Natural killer cell (primary cell): ENCODE measurements around the gene PDZK1. TPM values are rescaled to one million over a fixed set of nuclear protein-coding genes. Genes with fewer than 3 reads are reported as not detected.

ENCODE experiments used
- total RNA-seq, 4 donors: library from RNA; stranded (reverse); fragments of 120-200 nt in 1 of 4; gene quantifications; one replicate each; pipeline versions ENCODE4 v1.2.3 to v1.2.4, GENCODE V29; 2013 to 2022

The PDZK1 gene
- total RNA-seq, 3 donors from 2014 or later (not counting 1 experiment from before 2014, with no cell fraction given) = 0.96 to 2.9 (median 1.4) TPM

Other genes starting within 250 kb of the PDZK1 start
- gene GPR89A, start 99.4 kb downstream of the PDZK1 start, total RNA-seq = 10 to 100 TPM; 31.9 to 50.1 (median 37.2) TPM
- gene CD160, start 12.1 kb upstream of the PDZK1 start, total RNA-seq = 100 to 1,000 TPM in 1 of 3 donors, 10 to 100 TPM in 2; 77.7 to 150 (median 83.4) TPM
- 10 to 100 TPM; 26.7 to 31.8 (median 30.8) TPM for gene RNF115, start 116.7 kb upstream of the PDZK1 start, total RNA-seq
- 10 to 100 TPM; 26.4 to 37.2 (median 27.5) TPM for gene POLR3C, start 116.8 kb upstream of the PDZK1 start, total RNA-seq
- gene NUDT17, start 138.3 kb upstream of the PDZK1 start, total RNA-seq = 1 to 10 TPM; 3.3 to 4.9 (median 3.4) TPM
- gene PIAS3, start 151.7 kb upstream of the PDZK1 start, total RNA-seq = 10 to 100 TPM; 40.1 to 53.3 (median 51.0) TPM
- gene ANKRD35, start 178.5 kb upstream of the PDZK1 start, total RNA-seq = under 1 TPM; 0.14 to 0.23 (median 0.23) TPM
- 1 to 10 TPM in 2 of 3 donors, under 1 TPM in 1; 0.61 to 1.7 (median 1.1) TPM for gene ITGA10, start 202.7 kb upstream of the PDZK1 start, total RNA-seq
- 10 to 100 TPM; 20.6 to 26.0 (median 24.9) TPM for gene PEX11B, start 211.3 kb upstream of the PDZK1 start, total RNA-seq
- gene RBM8A, start 220.1 kb upstream of the PDZK1 start, total RNA-seq = 100 to 1,000 TPM; 172 to 204 (median 200) TPM